Progenitor cell of endocrine pancreas (in vitro differentiated cells): ENCODE data around the gene MACROD2. TPM values are rescaled to one million over a fixed set of nuclear protein-coding genes. Genes with fewer than 3 reads are reported as not detected.

Experiments
- DNase-seq: peaks from one replicate; pipeline ENCODE4 v3.0.0; 2021; ENCODE audit warnings: low spot score; ENCODE audit not compliant: unreplicated experiment
- H3K27ac Mint-ChIP-seq: 2 replicates; pipeline ENCODE4 v1.8.0; 2021; ENCODE audit warnings: mild to moderate bottlenecking, moderate library complexity, mixed read lengths
- H3K27me3 Mint-ChIP-seq: 2 replicates; pipeline ENCODE4 v1.8.0; 2021; ENCODE audit warnings: mixed read lengths
- H3K36me3 Mint-ChIP-seq: 2 replicates; pipeline ENCODE4 v1.8.0; 2022; ENCODE audit warnings: mixed read lengths; ENCODE audit not compliant: insufficient read depth
- H3K4me1 Mint-ChIP-seq: 2 replicates; pipeline ENCODE4 v1.8.0; 2021; ENCODE audit warnings: low read depth, mixed read lengths
- H3K4me3 Mint-ChIP-seq: 2 replicates; pipeline ENCODE4 v1.8.0; 2021; ENCODE audit warnings: low read depth, mild to moderate bottlenecking, moderate library complexity, mixed read lengths
- H3K9me3 Mint-ChIP-seq: 2 replicates; pipeline ENCODE4 v1.8.0; 2021; ENCODE audit warnings: low read depth, mixed read lengths
- CTCF ChIP-seq: fragments of 200-600 bp; sonication (generic); IDR thresholded peaks from one replicate; pipeline ENCODE4 v1.5.0; 2021; ENCODE audit warnings: antibody characterized with exemption, mild to moderate bottlenecking; ENCODE audit not compliant: unreplicated experiment
- total RNA-seq: library from RNA; stranded (reverse); gene quantifications from 2 replicates; pipeline ENCODE4 v1.2.1, GENCODE V29; 2021

MACROD2 gene
- total RNA-seq, 1 donor from 2014 or later: 7.6 TPM

GRCh38 chr20:15618110-15618509 lies 1622.8 kb downstream of the MACROD2 start:
- TF ChIP-seq CTCF: no peak
- Mint-ChIP-seq H3K4me1 (peaks cover 10% of the 10 kb centered on the region), H3K9me3 (peaks cover 6% of the 10 kb centered on the region), H3K27me3 (no peaks in the 10 kb centered on the region), H3K36me3 (no peaks in the 10 kb centered on the region), H3K4me3 (no peak overlapping the region), H3K27ac (no peak overlapping the region)
- no peak for DNase-seq

GRCh38 chr20:15618912-15619311 lies 1623.6 kb downstream of the MACROD2 start:
- no peak for TF ChIP-seq CTCF
- no peak overlapping the region for H3K27ac Mint-ChIP-seq
- DNase-seq: no peak
- no peak overlapping the region for H3K4me3 Mint-ChIP-seq
- no peaks in the 10 kb centered on the region for H3K27me3 Mint-ChIP-seq
- peaks cover 6% of the 10 kb centered on the region for H3K9me3 Mint-ChIP-seq
- no peaks in the 10 kb centered on the region for H3K36me3 Mint-ChIP-seq
- peaks cover 3% of the 10 kb centered on the region for H3K4me1 Mint-ChIP-seq

- Mint-ChIP-seq H3K27ac (no peak overlapping the region), H3K4me1 (no peaks in the 10 kb centered on the region), H3K4me3 (no peak overlapping the region), H3K9me3 (peaks cover 6% of the 10 kb centered on the region), H3K27me3 (no peaks in the 10 kb centered on the region), H3K36me3 (no peaks in the 10 kb centered on the region)
- no peak for DNase-seq
- no peak for TF ChIP-seq CTCF
Observed at GRCh38 chr20:15619341-15619740, 1624.0 kb downstream of the MACROD2 start.

- H3K36me3 Mint-ChIP-seq: no peaks in the 10 kb centered on the region
- no peak overlapping the region for H3K27ac Mint-ChIP-seq
- H3K27me3 Mint-ChIP-seq: no peaks in the 10 kb centered on the region
Observed at GRCh38 chr20:15619816-15620215, 1624.5 kb downstream of the MACROD2 start.

GRCh38 chr20:15622368-15622767 lies 1627.1 kb downstream of the MACROD2 start:
- no peak overlapping the region for H3K27ac Mint-ChIP-seq
- peaks cover 2% of the 10 kb centered on the region for H3K4me1 Mint-ChIP-seq
- H3K9me3 Mint-ChIP-seq: no peaks in the 10 kb centered on the region
- H3K36me3 Mint-ChIP-seq: peaks cover under 1% of the 10 kb centered on the region
- no peaks in the 10 kb centered on the region for H3K27me3 Mint-ChIP-seq
- no peak for TF ChIP-seq CTCF
- no peak overlapping the region for H3K4me3 Mint-ChIP-seq
- no peak for DNase-seq

More at GRCh38 chr20:15619816-15620215, 1624.5 kb downstream of the MACROD2 start:
- no peak for TF ChIP-seq CTCF
- Mint-ChIP-seq H3K4me1 (no peaks in the 10 kb centered on the region), H3K4me3 (no peak overlapping the region), H3K9me3 (peaks cover 6% of the 10 kb centered on the region)
- DNase-seq: no peak
